GM13976 (cell line): Measurements from ENCODE around the gene RBCK1.

Experiments used
- DNase-seq: peaks from one replicate; pipeline ENCODE4 v3.0.0; 2012; ENCODE audit warnings: low spot score
- in situ Hi-C: fragments of 300-500 bp; cut with MboI; formaldehyde crosslinking; loops from one replicate; pipeline ENCODE4 v1.12.0; 2022; ENCODE audit warnings: low sequenced_read_pairs, mixed read lengths, inconsistent platforms; ENCODE audit not compliant: unreplicated experiment
- TF ChIP-seq, protein P1 (sequence below): IDR thresholded peaks from 2 replicates; pipeline ENCODE4 v1.5.1; 2012; ENCODE audit warnings: borderline replicate concordance, mild to moderate bottlenecking; ENCODE audit not compliant: insufficient read depth; ENCODE audit errors: extremely low read depth, missing control alignments, control extremely low read depth

The RBCK1 gene

DNA sequence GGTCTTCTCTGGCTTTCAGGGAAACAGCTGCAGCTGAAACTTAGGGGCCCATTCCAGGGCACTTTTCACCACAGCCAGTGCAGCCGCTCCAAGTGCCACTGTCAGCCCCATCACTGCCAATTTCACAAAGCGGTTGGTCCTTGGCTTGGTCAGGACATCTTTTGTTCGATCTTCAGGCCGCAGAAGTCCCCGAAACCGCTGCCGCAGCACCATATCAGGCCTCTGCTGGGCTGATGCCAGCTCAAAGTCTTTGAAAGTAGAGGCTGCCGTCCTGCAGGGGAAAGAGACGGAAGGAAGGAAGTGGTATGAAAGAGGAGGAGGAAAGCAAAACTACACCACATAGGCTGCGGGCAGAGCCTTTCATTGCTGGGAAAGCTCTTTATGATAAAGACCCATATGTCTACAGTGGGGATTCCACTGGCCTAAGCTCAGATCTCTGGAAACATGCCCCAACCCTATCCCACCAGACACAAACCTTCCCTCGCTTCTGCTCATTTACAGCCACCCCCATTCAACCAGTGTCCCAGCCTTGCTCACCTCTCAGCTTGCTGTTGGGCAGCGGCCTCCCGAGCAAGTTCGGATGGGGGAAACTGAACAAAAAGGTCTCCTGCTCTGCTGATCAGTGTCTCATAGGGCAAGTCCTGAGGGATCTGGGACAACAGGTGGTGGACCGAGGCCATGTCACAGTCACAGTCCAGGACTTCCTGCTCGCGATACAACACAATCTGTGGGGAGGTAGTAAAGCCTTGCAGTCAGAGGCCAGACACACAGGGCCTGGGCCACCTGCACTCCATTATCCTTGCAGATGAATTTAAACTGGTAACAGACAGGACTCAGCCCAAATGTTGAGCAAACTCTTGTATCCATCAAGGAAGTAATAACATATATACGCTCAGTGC lies 30.7 kb downstream of the RBCK1 start:
- in situ Hi-C loops = no loop called here
- peak; percentile 23 for DNase-seq
- TF ChIP-seq, protein P1, sequence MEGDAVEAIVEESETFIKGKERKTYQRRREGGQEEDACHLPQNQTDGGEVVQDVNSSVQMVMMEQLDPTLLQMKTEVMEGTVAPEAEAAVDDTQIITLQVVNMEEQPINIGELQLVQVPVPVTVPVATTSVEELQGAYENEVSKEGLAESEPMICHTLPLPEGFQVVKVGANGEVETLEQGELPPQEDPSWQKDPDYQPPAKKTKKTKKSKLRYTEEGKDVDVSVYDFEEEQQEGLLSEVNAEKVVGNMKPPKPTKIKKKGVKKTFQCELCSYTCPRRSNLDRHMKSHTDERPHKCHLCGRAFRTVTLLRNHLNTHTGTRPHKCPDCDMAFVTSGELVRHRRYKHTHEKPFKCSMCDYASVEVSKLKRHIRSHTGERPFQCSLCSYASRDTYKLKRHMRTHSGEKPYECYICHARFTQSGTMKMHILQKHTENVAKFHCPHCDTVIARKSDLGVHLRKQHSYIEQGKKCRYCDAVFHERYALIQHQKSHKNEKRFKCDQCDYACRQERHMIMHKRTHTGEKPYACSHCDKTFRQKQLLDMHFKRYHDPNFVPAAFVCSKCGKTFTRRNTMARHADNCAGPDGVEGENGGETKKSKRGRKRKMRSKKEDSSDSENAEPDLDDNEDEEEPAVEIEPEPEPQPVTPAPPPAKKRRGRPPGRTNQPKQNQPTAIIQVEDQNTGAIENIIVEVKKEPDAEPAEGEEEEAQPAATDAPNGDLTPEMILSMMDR = no peak

DNA sequence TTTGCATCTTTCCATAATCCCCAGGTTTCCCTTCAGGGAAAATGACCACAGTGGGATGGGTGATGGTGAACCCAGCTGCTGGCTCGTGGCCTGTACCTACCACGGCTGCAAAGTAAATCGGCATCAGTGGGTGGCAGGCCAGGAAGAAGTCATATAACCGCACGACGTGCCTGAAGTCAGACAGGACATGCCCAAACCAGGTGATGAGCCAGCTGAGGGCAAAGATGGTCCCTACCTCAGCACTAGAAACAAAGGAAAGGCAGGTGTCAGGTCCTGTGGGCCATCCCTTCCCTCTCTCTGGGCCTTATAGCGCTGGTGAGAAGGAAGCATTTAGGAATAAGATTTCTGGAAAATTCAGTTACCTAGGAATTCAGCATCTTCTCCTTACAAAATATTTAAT lies 32.0 kb downstream of the RBCK1 start:
- TF ChIP-seq, protein P1 = no peak
- DNase-seq = no peak
- in situ Hi-C loops = no loop called here

DNA sequence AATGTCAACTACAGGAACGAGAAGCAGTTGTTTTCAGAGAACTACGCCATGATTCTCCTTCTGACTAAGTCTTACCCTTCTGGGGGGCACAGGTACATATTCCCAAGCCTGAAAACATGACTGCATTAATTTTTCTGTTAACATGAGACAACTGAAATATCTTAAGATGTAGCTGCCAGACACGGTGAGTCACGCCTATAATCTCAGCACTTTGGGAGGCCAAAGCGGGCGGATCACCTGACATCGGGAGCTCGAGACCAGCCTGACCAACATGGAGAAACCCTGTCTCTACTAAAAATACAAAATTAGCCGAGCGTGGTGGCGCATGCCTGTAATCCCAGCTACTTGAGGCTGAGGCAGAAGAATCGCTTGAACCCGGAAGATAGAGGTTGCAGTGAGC lies 32.5 kb downstream of the RBCK1 start:
- TF ChIP-seq, protein P1 = no peak
- in situ Hi-C loops = no loop called here
- DNase-seq = no peak

DNA sequence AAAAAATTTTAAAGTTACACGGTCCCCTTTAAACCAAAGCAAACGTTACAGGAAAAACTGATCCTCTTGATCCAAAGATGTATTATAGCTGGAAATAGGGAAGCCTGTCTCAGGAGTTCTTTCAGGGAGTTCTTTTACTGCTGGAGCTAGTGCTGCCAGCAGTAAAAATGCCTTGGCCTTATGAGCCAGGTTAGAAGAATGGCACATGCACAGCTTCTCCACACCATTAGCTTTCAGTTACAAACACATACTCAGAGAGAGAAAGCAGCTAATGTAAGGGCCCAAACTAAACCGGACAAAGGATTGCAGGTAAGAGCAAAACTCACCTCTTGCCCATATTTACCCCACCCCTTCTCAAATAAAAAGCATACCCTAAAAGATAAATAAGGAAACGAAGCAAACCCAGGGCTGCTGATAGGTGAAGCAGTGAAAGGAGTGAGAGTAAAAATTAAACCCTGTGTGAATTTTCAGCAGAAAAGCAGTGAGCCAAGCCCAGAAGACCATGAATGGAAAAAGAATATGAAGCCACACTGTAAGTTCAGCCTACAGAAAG lies 35.2 kb downstream of the RBCK1 start:
- TF ChIP-seq, protein P1 = no peak
- in situ Hi-C loops = no loop called here
- DNase-seq = no peak

DNA sequence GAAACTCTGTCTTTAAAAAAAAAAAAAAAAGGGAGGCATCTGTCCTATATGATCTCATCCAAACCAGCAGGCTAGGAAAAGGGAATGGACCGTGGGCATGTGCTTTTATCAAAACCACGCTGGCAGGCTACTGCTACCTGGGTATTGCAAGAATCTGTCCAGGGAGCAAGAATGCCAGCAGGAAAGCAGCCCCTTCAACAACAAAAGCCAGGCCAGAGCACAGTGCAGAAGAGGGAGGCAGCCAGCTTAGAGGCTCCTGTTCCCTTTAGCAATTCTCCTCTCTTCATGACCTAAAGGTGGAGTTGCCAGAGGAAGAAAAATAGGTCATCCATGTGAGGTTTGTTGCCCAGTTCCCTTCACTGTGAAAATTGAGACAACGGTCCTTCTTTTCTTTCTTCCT lies 36.0 kb downstream of the RBCK1 start:
- in situ Hi-C loops = no loop called here
- TF ChIP-seq, protein P1 = no peak
- no peak for DNase-seq

DNA sequence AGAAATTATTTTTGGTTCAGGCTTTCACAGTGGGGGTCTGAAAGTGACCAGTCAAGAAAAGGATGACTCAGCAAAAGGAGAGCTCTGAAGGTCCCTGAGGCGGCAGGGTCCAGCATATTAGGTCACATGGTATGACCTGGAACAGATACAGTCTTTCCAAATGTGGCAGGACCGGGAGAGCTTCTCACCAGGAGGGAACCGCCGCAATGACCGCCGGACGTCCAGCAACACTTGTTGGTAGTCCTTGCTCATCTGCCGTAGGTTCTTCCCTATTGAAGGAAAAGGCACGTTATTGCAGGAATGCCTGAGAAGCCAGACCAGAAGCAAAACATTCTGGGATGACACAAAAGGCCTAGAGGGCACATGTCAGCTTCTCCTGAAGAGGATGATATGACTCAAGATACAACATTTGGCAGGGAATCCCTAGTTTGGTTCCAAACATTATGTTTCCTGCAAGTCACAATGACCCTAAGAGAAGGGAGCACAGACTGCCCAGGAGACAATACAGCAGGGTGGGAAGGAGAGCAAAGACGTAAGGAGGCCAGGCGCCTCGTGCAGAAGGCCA lies 36.8 kb downstream of the RBCK1 start:
- in situ Hi-C loops = no loop called here
- TF ChIP-seq, protein P1 = no peak

More for the DNA sequence above, 36.8 kb downstream of the RBCK1 start:
- no peak for DNase-seq
